Neural crest cell (in vitro differentiated cells): ENCODE data around the gene BIRC3. TPM values are rescaled to one million over a fixed set of nuclear protein-coding genes. Genes with fewer than 3 reads are reported as not detected.
A peak's percentile ranks its signal among the peaks of the same experiment; 100 is the strongest.

Experiments used
- DNase-seq: peaks from one replicate; pipeline ENCODE4 v3.0.0; 2021; ENCODE audit warnings: low read depth, mixed read lengths, low spot score
- H3K27ac Mint-ChIP-seq: one replicate; pipeline ENCODE4 v1.8.0; 2021; ENCODE audit warnings: mild to moderate bottlenecking, mixed read lengths; ENCODE audit not compliant: unreplicated experiment
- H3K27me3 Mint-ChIP-seq: 2 replicates; pipeline ENCODE4 v1.8.0; 2021; ENCODE audit warnings: low read depth, mild to moderate bottlenecking, mixed read lengths
- H3K36me3 Mint-ChIP-seq: 2 replicates; pipeline ENCODE4 v1.8.0; 2021; ENCODE audit warnings: low read depth, mild to moderate bottlenecking, mixed read lengths
- H3K4me1 Mint-ChIP-seq: 2 replicates; pipeline ENCODE4 v1.8.0; 2021; ENCODE audit warnings: mixed read lengths
- H3K4me3 Mint-ChIP-seq: one replicate; pipeline ENCODE4 v1.8.0; 2021; ENCODE audit warnings: mild to moderate bottlenecking, mixed read lengths
- H3K9me3 Mint-ChIP-seq: 2 replicates; pipeline ENCODE4 v1.8.0; 2021; ENCODE audit warnings: mixed read lengths
- CTCF ChIP-seq: fragments of 200-600 bp; sonication (generic); conservative IDR thresholded peaks from 2 replicates; pipeline ENCODE4 v1.5.0; 2021; ENCODE audit warnings: antibody characterized with exemption, mild to moderate bottlenecking
- long read RNA-seq: library from polyadenylated mRNA; unstranded; transcript quantifications from one replicate; pipeline ENCODE4 v2.0.0, GENCODE V29; 2020
- total RNA-seq: library from RNA; stranded (reverse); gene quantifications from 2 replicates; pipeline ENCODE4 v1.2.1, GENCODE V29; 2021

Gene BIRC3
- total RNA-seq: 0.16 and 0.33 TPM in 2 replicates
- long read RNA-seq: 0 reads

- Mint-ChIP-seq H3K4me3 (peak within 1 kb of the TSS; percentile 84), H3K9me3 (no peaks in the 10 kb centered on the region), H3K4me1 (peaks cover 19% of the 10 kb centered on the region), H3K36me3 (no peaks in the 10 kb centered on the region), H3K27ac (no peak within 1 kb of the TSS), H3K27me3 (peaks cover 14% of the 10 kb centered on the region)
- peak; percentile 46 for TF ChIP-seq CTCF
- DNase-seq: peak; percentile 31
These were observed at the start of gene BIRC3 for GRCh38 chr11:102317099-102317767. Gene BIRC3 (plus strand): TSS chr11:102317484. CDS start chr11:102324510, 7,026 bp downstream.

- H3K27me3 Mint-ChIP-seq: peaks cover 42% of the 10 kb centered on the region
- H3K27ac Mint-ChIP-seq: no peak overlapping the region
- no peaks in the 10 kb centered on the region for H3K9me3 Mint-ChIP-seq
- H3K4me1 Mint-ChIP-seq: peaks cover 17% of the 10 kb centered on the region
- DNase-seq: no peak
- TF ChIP-seq CTCF: no peak
- H3K36me3 Mint-ChIP-seq: no peaks in the 10 kb centered on the region
- H3K4me3 Mint-ChIP-seq: peak overlapping the region; percentile 28
These were observed 49.7 kb upstream of the BIRC3 start for GRCh38 chr11:102267609-102268008.

GRCh38 chr11:102268083-102268984 lies 49.0 kb upstream of the BIRC3 start:
- no peak overlapping the region for H3K27ac Mint-ChIP-seq
- peak; percentile 27 for DNase-seq
- peak; percentile 63 for TF ChIP-seq CTCF
- no peaks in the 10 kb centered on the region for H3K36me3 Mint-ChIP-seq
- peak overlapping the region; percentile 73 for H3K4me3 Mint-ChIP-seq
- peaks cover 17% of the 10 kb centered on the region for H3K4me1 Mint-ChIP-seq
- peaks cover 44% of the 10 kb centered on the region for H3K27me3 Mint-ChIP-seq
- no peaks in the 10 kb centered on the region for H3K9me3 Mint-ChIP-seq

GRCh38 chr11:102268985-102269470 lies 48.3 kb upstream of the BIRC3 start:
- Mint-ChIP-seq H3K4me1 (peaks cover 17% of the 10 kb centered on the region), H3K4me3 (peak overlapping the region; percentile 73), H3K9me3 (no peaks in the 10 kb centered on the region), H3K36me3 (no peaks in the 10 kb centered on the region), H3K27ac (no peak overlapping the region), H3K27me3 (peaks cover 44% of the 10 kb centered on the region)
- peak; percentile 9 for TF ChIP-seq CTCF
- no peak for DNase-seq

- TF ChIP-seq CTCF: no peak
- no peak overlapping the region for H3K27ac Mint-ChIP-seq
- DNase-seq: no peak
- peaks cover 4% of the 10 kb centered on the region for H3K9me3 Mint-ChIP-seq
- H3K36me3 Mint-ChIP-seq: no peaks in the 10 kb centered on the region
- H3K4me1 Mint-ChIP-seq: peaks cover 17% of the 10 kb centered on the region
- H3K4me3 Mint-ChIP-seq: no peak overlapping the region
- H3K27me3 Mint-ChIP-seq: peaks cover 44% of the 10 kb centered on the region
These were observed 47.4 kb upstream of the BIRC3 start for GRCh38 chr11:102269927-102270326.
